GM19099 (cell line): ENCODE results near the gene NDUFA7.
A peak's percentile ranks its signal among the peaks of the same experiment; 100 is the strongest.

ENCODE experiments used
- POLR2A ChIP-seq: IDR thresholded peaks from 3 replicates; pipeline ENCODE4 v1.6.1; 2011; ENCODE audit warnings: low read depth; ENCODE audit not compliant: insufficient read length; ENCODE audit errors: extremely low read depth

The NDUFA7 gene

GRCh38 chr19:8321067-8321985 lies at the start of gene NDUFA7, which contains the start of gene RPS28:
TSS of gene NDUFA7 (minus strand) at chr19:8321375. CDS start at chr19:8321358, 17 bp downstream.
TSS of gene RPS28 (plus strand) at chr19:8321496. CDS start at chr19:8321531, 35 bp downstream.
- TF ChIP-seq POLR2A = peak; percentile 96

GRCh38 chr19:8370176-8371010 lies 49.2 kb upstream of the NDUFA7 start:
- no peak for TF ChIP-seq POLR2A

- TF ChIP-seq POLR2A = no peak
Observed at GRCh38 chr19:8367327-8368001, 46.3 kb upstream of the NDUFA7 start.

GRCh38 chr19:8366961-8367326 lies 45.8 kb upstream of the NDUFA7 start:
- no peak for TF ChIP-seq POLR2A

- TF ChIP-seq POLR2A = no peak
Observed at GRCh38 chr19:8366121-8366581, 45.0 kb upstream of the NDUFA7 start.

- no peak for TF ChIP-seq POLR2A
Observed at GRCh38 chr19:8363803-8364771, 42.9 kb upstream of the NDUFA7 start, which contains the start of gene ANGPTL4. TSS of gene ANGPTL4 (plus strand) at chr19:8364155. CDS start at chr19:8364322, 167 bp downstream.

- no peak for TF ChIP-seq POLR2A
Observed at GRCh38 chr19:8361921-8362793, 41.0 kb upstream of the NDUFA7 start.

GRCh38 chr19:8360196-8360595 lies 39.0 kb upstream of the NDUFA7 start:
- TF ChIP-seq POLR2A = no peak

GRCh38 chr19:8358948-8359347 lies 37.8 kb upstream of the NDUFA7 start:
- TF ChIP-seq POLR2A = no peak

- no peak for TF ChIP-seq POLR2A
Observed at GRCh38 chr19:8357007-8357521, 35.9 kb upstream of the NDUFA7 start.

- no peak for TF ChIP-seq POLR2A
Observed at GRCh38 chr19:8355631-8356402, 34.6 kb upstream of the NDUFA7 start.
